Fibroblast of lung (primary cell): Measurements from ENCODE around the gene FAM174C. TPM values are rescaled to one million over a fixed set of nuclear protein-coding genes. Genes with fewer than 3 reads are reported as not detected.

ENCODE experiments used
- DNase-seq, 2 donors: peaks; one replicate each; pipeline versions ENCODE4 v3.0.0 to v3.0.0-alpha.2; 2010; ENCODE audit warnings: low read depth in 2 of 2
- H2AFZ ChIP-seq: 2 replicates; pipeline ENCODE4 v1.5.1; 2012; ENCODE audit warnings: low read length, control low read depth, inconsistent platforms
- H3K27ac ChIP-seq: 2 replicates; pipeline ENCODE4 v1.5.1; 2011; ENCODE audit warnings: low read length, control low read depth; ENCODE audit not compliant: insufficient read depth
- H3K27me3 ChIP-seq: 2 replicates; pipeline ENCODE4 v1.5.1; 2011; ENCODE audit warnings: mild to moderate bottlenecking, low read length; ENCODE audit not compliant: control insufficient read depth, insufficient read depth
- H3K36me3 ChIP-seq: 2 replicates; pipeline ENCODE4 v1.5.1; 2011; ENCODE audit warnings: low read length; ENCODE audit not compliant: control insufficient read depth, insufficient read depth
- H3K4me1 ChIP-seq: 2 replicates; pipeline ENCODE4 v1.5.1; 2011; ENCODE audit warnings: low read length; ENCODE audit not compliant: control insufficient read depth, insufficient read depth; ENCODE audit errors: extremely low read depth
- H3K4me2 ChIP-seq: 2 replicates; pipeline ENCODE4 v1.5.1; 2011; ENCODE audit warnings: low read length, control low read depth; ENCODE audit not compliant: insufficient read depth; ENCODE audit errors: extremely low read depth
- H3K4me3 ChIP-seq, 4 experiments: fragments of 200-600 bp in 1 of 4; sonication (generic) in 1 of 4; replicated peaks in 1 of 4; 2 replicates each; pipeline ENCODE4 v1.5.1; 2011 to 2016; ENCODE audit warnings: low read length in 4 of 4, low read depth in 3 of 4, mild to moderate bottlenecking in 3 of 4, control low read depth in 2 of 4, inconsistent platforms in 1 of 4, mixed read lengths in 1 of 4; ENCODE audit not compliant: insufficient read depth in 1 of 4; ENCODE audit errors: control extremely low read depth in 1 of 4
- H3K79me2 ChIP-seq: 2 replicates; pipeline ENCODE4 v1.5.1; 2012; ENCODE audit warnings: mild to moderate bottlenecking, low read length, inconsistent platforms; ENCODE audit not compliant: control insufficient read depth, insufficient read depth
- H3K9ac ChIP-seq: 2 replicates; pipeline ENCODE4 v1.5.1; 2011; ENCODE audit warnings: mild to moderate bottlenecking, low read length, control low read depth; ENCODE audit not compliant: insufficient read depth
- H3K9me3 ChIP-seq: 2 replicates; pipeline ENCODE4 v1.5.1; 2012; ENCODE audit warnings: low read depth, low read length; ENCODE audit not compliant: control insufficient read depth, insufficient read depth
- H4K20me1 ChIP-seq: 2 replicates; pipeline ENCODE4 v1.5.1; 2011; ENCODE audit warnings: low read length; ENCODE audit not compliant: control insufficient read depth, insufficient read depth; ENCODE audit errors: extremely low read depth
- EZH2 ChIP-seq: IDR thresholded peaks from 2 replicates; pipeline ENCODE4 v1.5.1; 2012; ENCODE audit warnings: low read length, control low read depth, mild to moderate bottlenecking; ENCODE audit errors: missing control alignments
- polyA plus RNA-seq, 2 donors: library from polyadenylated mRNA; depleted of rRNA in 1 of 2; stranded (reverse) in 1 of 2; unstranded in 1 of 2; fragments of >200 nt; gene quantifications; 2 replicates each; pipeline ENCODE4 v1.2.1, GENCODE V29; 2011 to 2012; ENCODE audit warnings: missing spikeins in 1 of 2
- total RNA-seq: library from RNA; depleted of rRNA; stranded (reverse); fragments of >200 nt; gene quantifications from 2 replicates; pipeline ENCODE4 v1.2.1, GENCODE V29; 2014
- TF ChIP-seq, protein P1 (sequence below), 2 donors: IDR thresholded peaks in 1 of 2; conservative IDR thresholded peaks in 1 of 2; 1 replicate in 1 of 2; 2 replicates in 1 of 2; pipeline ENCODE4 v1.5.1; 2011 to 2012; ENCODE audit warnings: low read length in 2 of 2, control low read depth in 1 of 2, inconsistent platforms in 1 of 2, low read depth in 1 of 2, mild to moderate bottlenecking in 1 of 2

The FAM174C gene
- total and polyA plus RNA-seq, 2 donors (not counting 1 experiment from before 2014, with no cell fraction given): 16.1 to 22.5 TPM

DNA sequence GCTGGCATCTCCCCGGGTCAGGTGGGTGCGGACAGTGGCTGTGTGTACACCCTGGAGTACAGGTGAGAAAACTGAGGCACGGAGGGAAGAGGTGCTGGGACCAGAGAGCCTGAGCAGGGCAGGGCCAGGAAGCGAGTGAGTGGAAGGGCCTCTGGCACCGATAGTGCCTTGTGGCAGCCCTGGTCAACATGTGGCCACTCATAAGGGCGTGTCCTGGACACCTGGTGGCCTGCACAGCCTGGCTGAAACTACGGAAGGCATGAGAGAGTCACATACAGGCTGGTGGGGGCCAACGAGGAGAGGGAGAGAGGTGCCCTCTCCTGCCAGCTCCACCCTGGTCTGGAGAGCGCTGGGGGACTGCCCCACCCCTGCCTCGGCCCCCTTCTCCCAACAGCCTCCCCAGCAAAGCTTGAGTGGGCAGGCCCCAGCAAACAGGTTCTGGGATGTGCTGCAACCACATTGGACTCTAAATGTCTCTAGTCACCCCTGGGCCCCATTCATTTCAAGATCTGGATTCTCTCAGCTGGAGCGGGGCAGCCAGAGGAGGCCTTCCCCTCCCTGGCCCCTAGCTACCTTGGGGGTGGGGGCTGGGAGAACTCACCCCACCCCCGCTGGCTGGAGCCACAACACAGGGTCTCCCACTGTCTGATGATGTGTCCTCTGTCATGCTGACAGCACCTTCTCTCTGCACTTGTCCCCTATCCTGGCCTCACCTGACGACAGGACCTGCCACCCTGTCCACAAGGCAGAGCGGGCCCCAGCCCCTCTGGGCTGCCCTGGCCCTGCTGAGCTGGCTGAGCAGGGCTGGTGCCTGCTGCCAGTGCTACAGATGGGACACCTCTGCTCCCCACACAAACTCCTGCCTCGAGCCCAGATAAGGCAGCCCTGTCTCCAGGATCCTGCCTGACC lies 43.3 kb upstream of the FAM174C start:
- Histone ChIP-seq H3K79me2 (peaks cover 2% of the 10 kb centered on the region), H3K36me3 (peaks cover 25% of the 10 kb centered on the region), H3K9me3 (no peaks in the 10 kb centered on the region), H3K27me3 (no peaks in the 10 kb centered on the region), H2AFZ (no peak overlapping the region), H3K9ac (peak overlapping the region; percentile 18), H3K4me1 (peaks cover 9% of the 10 kb centered on the region), H3K4me2 (no peak overlapping the region), H3K4me3 (no peak overlapping the region), H4K20me1 (no peaks in the 10 kb centered on the region), H3K27ac (peak overlapping the region; percentile 56)
- TF ChIP-seq, protein P1, sequence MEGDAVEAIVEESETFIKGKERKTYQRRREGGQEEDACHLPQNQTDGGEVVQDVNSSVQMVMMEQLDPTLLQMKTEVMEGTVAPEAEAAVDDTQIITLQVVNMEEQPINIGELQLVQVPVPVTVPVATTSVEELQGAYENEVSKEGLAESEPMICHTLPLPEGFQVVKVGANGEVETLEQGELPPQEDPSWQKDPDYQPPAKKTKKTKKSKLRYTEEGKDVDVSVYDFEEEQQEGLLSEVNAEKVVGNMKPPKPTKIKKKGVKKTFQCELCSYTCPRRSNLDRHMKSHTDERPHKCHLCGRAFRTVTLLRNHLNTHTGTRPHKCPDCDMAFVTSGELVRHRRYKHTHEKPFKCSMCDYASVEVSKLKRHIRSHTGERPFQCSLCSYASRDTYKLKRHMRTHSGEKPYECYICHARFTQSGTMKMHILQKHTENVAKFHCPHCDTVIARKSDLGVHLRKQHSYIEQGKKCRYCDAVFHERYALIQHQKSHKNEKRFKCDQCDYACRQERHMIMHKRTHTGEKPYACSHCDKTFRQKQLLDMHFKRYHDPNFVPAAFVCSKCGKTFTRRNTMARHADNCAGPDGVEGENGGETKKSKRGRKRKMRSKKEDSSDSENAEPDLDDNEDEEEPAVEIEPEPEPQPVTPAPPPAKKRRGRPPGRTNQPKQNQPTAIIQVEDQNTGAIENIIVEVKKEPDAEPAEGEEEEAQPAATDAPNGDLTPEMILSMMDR (conservative IDR thresholded peaks at IDR 0.05 in 1 of 2, IDR thresholded peaks at IDR 0.05 in 1 of 2; ENCODE audit: low read depth in 1 of 2, low read length in 2 of 2): no peak
- no peak for TF ChIP-seq EZH2
- no peak for DNase-seq

DNA sequence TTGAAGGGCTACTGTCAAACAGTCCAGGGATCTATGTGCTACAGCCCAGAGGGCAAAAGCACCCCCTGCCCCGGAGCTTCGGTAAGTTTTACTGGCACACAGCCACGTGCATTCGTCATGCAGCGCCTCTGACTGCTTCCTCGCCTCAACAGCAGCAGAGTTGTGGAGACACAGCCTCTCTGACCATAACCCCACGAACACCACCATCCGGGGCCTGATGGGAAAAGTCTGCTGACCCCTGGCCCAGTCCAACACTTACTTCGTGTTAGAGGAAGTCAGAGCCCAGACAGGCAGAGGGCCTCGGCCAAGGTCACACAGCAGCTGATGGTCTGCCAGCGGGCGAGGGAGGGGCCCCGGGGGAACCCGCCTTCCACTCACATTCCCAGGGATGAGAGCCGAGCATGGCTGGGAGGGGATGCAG lies 42.7 kb upstream of the FAM174C start:
- H2AFZ ChIP-seq: no peak overlapping the region
- peaks cover 9% of the 10 kb centered on the region for H3K4me1 ChIP-seq
- no peak overlapping the region for H3K9ac ChIP-seq
- TF ChIP-seq, protein P1 (conservative IDR thresholded peaks at IDR 0.05 in 1 of 2, IDR thresholded peaks at IDR 0.05 in 1 of 2; ENCODE audit: low read depth in 1 of 2, low read length in 2 of 2): no peak
- TF ChIP-seq EZH2: no peak
- H3K27ac ChIP-seq: peak overlapping the region; percentile 56
- no peak overlapping the region for H3K4me3 ChIP-seq
- peaks cover 2% of the 10 kb centered on the region for H3K79me2 ChIP-seq
- peak; percentile 64 to 83 for DNase-seq
- peak overlapping the region; percentile 32 for H3K4me2 ChIP-seq
- H3K36me3 ChIP-seq: peaks cover 22% of the 10 kb centered on the region
- H3K9me3 ChIP-seq: no peaks in the 10 kb centered on the region
- no peaks in the 10 kb centered on the region for H4K20me1 ChIP-seq
- no peaks in the 10 kb centered on the region for H3K27me3 ChIP-seq

DNA sequence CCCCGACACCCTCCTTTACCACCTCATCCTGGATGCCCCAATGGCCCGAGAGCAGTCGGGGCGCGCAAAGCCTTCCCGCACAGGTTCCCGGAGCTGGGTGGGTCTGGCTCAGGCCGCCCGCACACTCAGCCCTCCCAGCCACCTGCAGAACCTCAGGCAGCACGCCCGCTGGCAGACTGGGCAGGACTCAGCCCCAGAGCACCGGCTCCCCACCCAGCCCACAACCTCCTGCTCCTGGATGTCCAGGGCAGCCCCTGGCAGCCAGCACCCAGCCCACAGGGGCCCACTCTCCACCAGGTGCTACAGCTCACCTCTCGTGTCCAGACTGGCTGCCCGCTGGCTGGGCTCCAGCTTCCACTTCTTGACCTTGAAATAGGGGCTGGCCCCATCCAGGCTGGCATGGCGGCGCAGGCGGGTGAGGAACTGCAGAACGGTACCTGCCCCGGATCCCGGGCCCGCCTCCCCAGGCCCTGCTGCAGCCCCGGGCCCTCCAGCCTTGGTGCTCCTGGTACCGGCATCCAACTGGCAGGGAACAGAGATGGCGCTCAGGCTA lies 42.1 kb upstream of the FAM174C start:
- peaks cover 9% of the 10 kb centered on the region for H3K4me1 ChIP-seq
- TF ChIP-seq EZH2: no peak
- TF ChIP-seq, protein P1 (conservative IDR thresholded peaks at IDR 0.05 in 1 of 2, IDR thresholded peaks at IDR 0.05 in 1 of 2; ENCODE audit: low read depth in 1 of 2, low read length in 2 of 2): no peak
- no peak overlapping the region for H3K4me3 ChIP-seq
- H3K9me3 ChIP-seq: no peaks in the 10 kb centered on the region
- H3K27me3 ChIP-seq: no peaks in the 10 kb centered on the region
- no peak overlapping the region for H2AFZ ChIP-seq
- no peaks in the 10 kb centered on the region for H4K20me1 ChIP-seq
- peak overlapping the region; percentile 56 for H3K27ac ChIP-seq
- no peak for DNase-seq
- peak overlapping the region; percentile 32 for H3K4me2 ChIP-seq
- peaks cover 2% of the 10 kb centered on the region for H3K79me2 ChIP-seq
- no peak overlapping the region for H3K9ac ChIP-seq
- peaks cover 20% of the 10 kb centered on the region for H3K36me3 ChIP-seq
